IMR-90 (cell line): ENCODE results near the gene ADGRG7. TPM values are rescaled to one million over a fixed set of nuclear protein-coding genes. Genes with fewer than 3 reads are reported as not detected.

Experiments used
- ATAC-seq: fragments of 200-7000 bp; cut with Tn5 transposase; 2 replicates; pipeline ENCODE4 v1.9.1; 2020; ENCODE audit warnings: low read depth, mild to moderate bottlenecking, moderate library complexity
- BruUV-seq: library from RNA; stranded (reverse); fragments of 400-500 nt; replicated peaks from 2 replicates; lab custom pipeline; 2021; lab: Mats Ljungman, UMichigan
- CTCF ChIA-PET: fragments of 300-600 bp; formaldehyde crosslinking; extraction: SDS; loops from one replicate; lab custom pipeline; 2021; ENCODE audit warnings: antibody characterized with exemption; lab: Yijun Ruan, JAX
- POLR2A ChIA-PET: fragments of 300-600 bp; sonication (Branson Sonifier 250); formaldehyde crosslinking; loops from one replicate; lab custom pipeline; 2022; ENCODE audit warnings: antibody characterized with exemption; ENCODE audit not compliant: unreplicated experiment; lab: Charles Lee
- DNase-seq: peaks from one replicate; pipeline ENCODE4 v3.0.0; 2013
- H2AFZ ChIP-seq: replicated peaks from 2 replicates; pipeline ENCODE3; 2013; ENCODE audit warnings: low read length, mild to moderate bottlenecking; ENCODE audit not compliant: poor library complexity
- H2AK5ac ChIP-seq: 2 replicates; pipeline ENCODE4 v1.6.1; 2013; ENCODE audit warnings: low read depth, low read length, inconsistent platforms
- H2AK9ac ChIP-seq: replicated peaks from 2 replicates; pipeline ENCODE3; 2013; ENCODE audit warnings: mild to moderate bottlenecking, low read depth, low read length, moderate library complexity; ENCODE audit not compliant: poor library complexity
- H2BK120ac ChIP-seq: 2 replicates; pipeline ENCODE4 v1.6.1; 2013; ENCODE audit warnings: low read depth, low read length, inconsistent platforms
- H2BK15ac ChIP-seq: 3 replicates; pipeline ENCODE4 v1.6.1; 2013; ENCODE audit warnings: low read depth, low read length, inconsistent platforms
- H2BK20ac ChIP-seq: 2 replicates; pipeline ENCODE4 v1.6.1; 2013; ENCODE audit warnings: low read depth, mild to moderate bottlenecking, inconsistent platforms, low read length, moderate library complexity
- H2BK5ac ChIP-seq: 2 replicates; pipeline ENCODE4 v1.6.1; 2013; ENCODE audit warnings: mild to moderate bottlenecking, low read depth, low read length, inconsistent platforms; ENCODE audit not compliant: poor library complexity, severe bottlenecking
- H3K14ac ChIP-seq: replicated peaks from 2 replicates; pipeline ENCODE4 v1.6.1; 2013; ENCODE audit warnings: low read depth, low read length, inconsistent platforms
- H3K18ac ChIP-seq: 2 replicates; pipeline ENCODE4 v1.6.1; 2013; ENCODE audit warnings: low read depth, low read length, control low read depth
- H3K23ac ChIP-seq: 2 replicates; pipeline ENCODE4 v1.6.1; 2013; ENCODE audit warnings: low read depth, low read length, inconsistent platforms
- H3K27ac ChIP-seq: 2 replicates; pipeline ENCODE4 v1.5.1; 2013; ENCODE audit warnings: mild to moderate bottlenecking, control low read depth, low read length; ENCODE audit not compliant: insufficient read depth
- H3K27me3 ChIP-seq: 2 replicates; pipeline ENCODE4 v1.6.1; 2013; ENCODE audit warnings: low read length; ENCODE audit not compliant: control insufficient read depth, insufficient read depth
- H3K36me3 ChIP-seq: 2 replicates; pipeline ENCODE4 v1.6.1; 2013; ENCODE audit warnings: low read length, mixed read lengths; ENCODE audit not compliant: control insufficient read depth, insufficient read depth
- H3K4ac ChIP-seq: 2 replicates; pipeline ENCODE4 v1.6.1; 2013; ENCODE audit warnings: low read depth, low read length, inconsistent platforms
- H3K4me1 ChIP-seq: 2 replicates; pipeline ENCODE4 v1.6.1; 2013; ENCODE audit warnings: low read length, mixed read lengths; ENCODE audit not compliant: control insufficient read depth, insufficient read depth
- H3K4me2 ChIP-seq: 2 replicates; pipeline ENCODE4 v1.6.1; 2013; ENCODE audit warnings: low read depth, mild to moderate bottlenecking, control low read depth, low read length, moderate library complexity
- H3K4me3 ChIP-seq: 2 replicates; pipeline ENCODE4 v1.5.1; 2013; ENCODE audit warnings: low read depth, mild to moderate bottlenecking, control low read depth, low read length, moderate library complexity; ENCODE audit not compliant: insufficient read depth
- H3K56ac ChIP-seq: 2 replicates; pipeline ENCODE4 v1.6.1; 2013; ENCODE audit warnings: low read length, inconsistent platforms; ENCODE audit not compliant: insufficient read depth; ENCODE audit errors: extremely low read depth
- H3K79me1 ChIP-seq, 2 experiments: 2 replicates each; pipeline ENCODE4 v1.6.1; 2013; ENCODE audit warnings: low read length in 2 of 2, inconsistent platforms in 1 of 2, low read depth in 1 of 2
- H3K9ac ChIP-seq: 2 replicates; pipeline ENCODE4 v1.6.1; 2013; ENCODE audit warnings: low read depth, low read length, control low read depth
- H3K9me1 ChIP-seq: 2 replicates; pipeline ENCODE4 v1.6.1; 2013; ENCODE audit warnings: low read length, inconsistent platforms; ENCODE audit not compliant: insufficient read depth
- H3K9me3 ChIP-seq: 2 replicates; pipeline ENCODE4 v1.6.1; 2013; ENCODE audit warnings: low read length; ENCODE audit not compliant: control insufficient read depth, insufficient read depth
- H4K20me1 ChIP-seq: 2 replicates; pipeline ENCODE4 v1.6.1; 2013; ENCODE audit warnings: low read length, inconsistent platforms; ENCODE audit not compliant: insufficient read depth
- H4K5ac ChIP-seq: 2 replicates; pipeline ENCODE4 v1.6.1; 2013; ENCODE audit warnings: mild to moderate bottlenecking, low read depth, low read length, control low read depth
- H4K8ac ChIP-seq, 2 experiments: 2 replicates each; pipeline ENCODE4 v1.6.1; 2013; ENCODE audit warnings: low read depth in 2 of 2, low read length in 2 of 2, control low read depth in 1 of 2, inconsistent platforms in 1 of 2
- H4K91ac ChIP-seq: 2 replicates; pipeline ENCODE4 v1.6.1; 2013; ENCODE audit warnings: low read depth, low read length, inconsistent platforms; ENCODE audit not compliant: insufficient read depth
- BHLHE40 ChIP-seq: fragments of 150-350 bp; IDR thresholded peaks from 2 replicates; pipeline ENCODE4 v1.6.1; 2016; ENCODE audit warnings: mild to moderate bottlenecking, low read depth, low read length
- CEBPB ChIP-seq: IDR thresholded peaks from 2 replicates; pipeline ENCODE4 v1.6.1; 2012; ENCODE audit warnings: low read depth, low read length, improper control_type of control experiment
- CHD1 ChIP-seq: IDR thresholded peaks from 2 replicates; pipeline ENCODE4 v1.6.1; 2012; ENCODE audit warnings: low read depth, low read length, improper control_type of control experiment
- FOS ChIP-seq: fragments of 150-350 bp; IDR thresholded peaks from 2 replicates; pipeline ENCODE4 v1.6.1; 2016; ENCODE audit warnings: low read depth, low read length
- MAFK ChIP-seq: IDR thresholded peaks from 2 replicates; pipeline ENCODE4 v1.6.1; 2012; ENCODE audit warnings: low read depth, low read length, improper control_type of control experiment
- MAZ ChIP-seq: IDR thresholded peaks from 2 replicates; pipeline ENCODE4 v1.6.1; 2012; ENCODE audit warnings: low read depth, mild to moderate bottlenecking, low read length, improper control_type of control experiment, moderate library complexity, borderline replicate concordance
- MXI1 ChIP-seq: IDR thresholded peaks from 2 replicates; pipeline ENCODE4 v1.6.1; 2012; ENCODE audit warnings: low read depth, mild to moderate bottlenecking, low read length, moderate library complexity, borderline replicate concordance
- NFE2L2 ChIP-seq: fragments of 150-350 bp; IDR thresholded peaks from 2 replicates; pipeline ENCODE4 v1.6.1; 2016; ENCODE audit warnings: low read depth, mild to moderate bottlenecking, low read length
- POLR2A ChIP-seq: IDR thresholded peaks from 2 replicates; pipeline ENCODE4 v1.6.1; 2012; ENCODE audit warnings: mild to moderate bottlenecking, low read depth, low read length
- RAD21 ChIP-seq: IDR thresholded peaks from 2 replicates; pipeline ENCODE4 v1.6.1; 2012; ENCODE audit warnings: low read length, improper control_type of control experiment
- RCOR1 ChIP-seq: IDR thresholded peaks from 2 replicates; pipeline ENCODE4 v1.6.1; 2012; ENCODE audit warnings: mild to moderate bottlenecking, low read length, improper control_type of control experiment; ENCODE audit not compliant: insufficient replicate concordance
- RFX5 ChIP-seq: IDR thresholded peaks from 2 replicates; pipeline ENCODE4 v1.8.0; 2012; ENCODE audit warnings: low read depth, mild to moderate bottlenecking, low read length, moderate library complexity
- SMC3 ChIP-seq: fragments of 150-350 bp; IDR thresholded peaks from 2 replicates; pipeline ENCODE4 v1.6.1; 2016; ENCODE audit warnings: low read depth, mild to moderate bottlenecking, antibody characterized with exemption, low read length, moderate library complexity
- dilution Hi-C: fragments of 300-500 bp; cut with HindIII; formaldehyde crosslinking; loops from one replicate; pipeline ENCODE4 v1.14.3; 2018; ENCODE audit warnings: low sequenced_read_pairs; ENCODE audit not compliant: unreplicated experiment
- in situ Hi-C: fragments of 300-500 bp; cut with MboI; formaldehyde crosslinking; loops from 3 replicates; pipeline ENCODE4 v1.14.3; 2019; ENCODE audit warnings: low sequenced_read_pairs, inconsistent platforms, mixed read lengths
- intact Hi-C: fragments of 100-400 bp; cut with micrococcal nuclease; formaldehyde crosslinking; loops from 2 replicates; pipeline ENCODE4 v1.10.0; 2022
- polyA plus RNA-seq, 3 experiments: library from polyadenylated mRNA; depleted of rRNA; stranded (reverse); fragments of >200 nt; gene quantifications; 2 replicates each; pipeline ENCODE4 v1.2.3, GENCODE V29; 2012; ENCODE audit warnings: low replicate concordance in 1 of 3
- total RNA-seq: library from RNA; depleted of rRNA; stranded (reverse); fragments of >200 nt; gene quantifications from 2 replicates; pipeline ENCODE4 v1.2.3, GENCODE V29; 2012
- TF ChIP-seq, protein P1 (sequence below): fragments of 150-350 bp; IDR thresholded peaks from 2 replicates; pipeline ENCODE4 v1.6.1; 2016; ENCODE audit warnings: low read depth, mild to moderate bottlenecking, low read length, moderate library complexity, borderline replicate concordance
- TF ChIP-seq, protein P2 (sequence below): conservative IDR thresholded peaks from 2 replicates; pipeline ENCODE4 v1.5.1; 2012; ENCODE audit warnings: mild to moderate bottlenecking, low read depth, low read length, improper control_type of control experiment

Gene ADGRG7
- total and polyA plus RNA-seq, 2 of the 4 experiments (the other 2 are of a cell fraction) = not detected

DNA sequence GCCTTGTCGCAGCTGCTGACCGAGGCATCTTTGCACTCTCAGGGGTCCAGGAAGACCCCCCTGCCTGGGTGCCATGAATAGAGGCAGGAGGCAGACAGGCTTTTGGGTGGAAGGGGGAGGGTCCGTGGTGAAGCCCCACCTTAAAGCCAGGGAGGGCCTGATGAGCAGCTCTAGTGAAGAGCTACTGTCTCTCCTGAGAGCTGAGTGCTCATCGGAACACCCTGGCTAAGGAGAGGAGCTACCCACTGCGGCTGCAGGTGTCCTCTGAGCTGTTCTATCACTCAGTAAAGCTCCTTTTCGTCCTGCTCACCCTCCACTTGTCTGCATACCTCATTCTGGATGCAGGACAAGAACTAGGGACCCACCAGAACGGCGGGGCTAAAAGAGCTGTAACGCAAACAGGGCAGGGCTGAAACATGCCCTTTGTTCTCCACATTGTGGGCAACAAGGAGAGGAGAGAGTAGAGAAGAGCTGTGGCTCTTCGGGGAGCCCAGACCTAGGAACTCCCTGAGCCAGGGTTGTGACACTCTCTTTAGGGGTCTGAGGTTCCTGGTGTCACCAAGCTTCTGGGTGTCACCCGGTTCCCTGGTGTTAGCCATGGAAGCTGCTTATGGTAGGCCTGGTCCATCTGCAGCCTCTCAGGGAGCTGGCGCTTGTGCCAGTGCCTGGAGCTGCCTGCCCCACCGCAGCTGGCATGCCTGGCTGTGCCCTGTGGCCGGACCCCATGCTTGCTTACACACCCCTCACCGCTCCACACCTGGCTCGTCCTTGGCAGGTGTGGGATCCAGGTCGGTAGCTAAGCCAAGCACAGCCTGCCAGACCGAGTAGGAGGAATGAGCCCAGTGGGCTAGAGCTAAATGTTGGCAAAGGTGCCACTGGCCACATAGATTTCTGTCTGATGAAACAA lies 73.7 kb downstream of the ADGRG7 start (continued):
- TF ChIP-seq RAD21 = no peak

DNA sequence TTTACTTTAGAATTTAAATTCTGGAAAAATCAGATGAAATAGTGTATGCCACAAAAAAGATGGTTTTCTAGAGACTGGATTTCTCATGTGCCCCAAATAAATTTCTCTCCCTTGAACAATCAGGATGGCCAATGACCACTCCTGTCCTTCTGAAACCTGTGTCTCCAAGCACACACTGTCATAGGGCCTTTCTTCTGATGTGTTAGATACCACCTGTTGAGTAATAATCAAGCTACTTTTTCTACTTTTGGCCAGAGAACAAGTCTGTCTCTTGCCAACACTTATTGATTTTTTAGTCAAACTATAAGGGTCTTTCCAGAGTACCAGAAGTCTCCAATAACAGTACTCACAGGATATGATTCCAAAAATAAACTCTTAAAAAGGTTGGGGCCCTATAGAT lies 83.8 kb downstream of the ADGRG7 start:
- Histone ChIP-seq H3K9me1 (no peaks in the 10 kb centered on the region), H3K18ac (no peak overlapping the region), H3K4me3 (no peak overlapping the region), H3K4me1 (no peaks in the 10 kb centered on the region), H4K5ac (no peak overlapping the region), H2AFZ (no peak overlapping the region), H3K14ac (no peak overlapping the region), H2BK5ac (no peak overlapping the region), H3K4me2 (no peak overlapping the region), H4K91ac (no peak overlapping the region), H3K36me3 (no peaks in the 10 kb centered on the region), H3K27me3 (peaks cover 24% of the 10 kb centered on the region), H2BK15ac (no peak overlapping the region), H3K56ac (no peak overlapping the region), H3K4ac (no peak overlapping the region), H2AK5ac (no peak overlapping the region), H4K8ac (no peak overlapping the region), H2BK20ac (no peak overlapping the region), H3K79me1 (no peaks in the 10 kb centered on the region), H2BK120ac (no peak overlapping the region), H3K9ac (no peak overlapping the region), H3K23ac (no peak overlapping the region), H3K27ac (no peak overlapping the region), H4K20me1 (no peaks in the 10 kb centered on the region), H2AK9ac (no peak overlapping the region), H3K9me3 (0 out of 2 replicates have a peak, but pooled peaks cover 2% of the 10 kb centered on the region)
- intact Hi-C loops (no loop called here), dilution Hi-C loops (no loop called here), in situ Hi-C loops (no loop called here)
- ChIA-PET CTCF (no interaction called here), POLR2A (no interaction called here)
- ATAC-seq = no peak
- DNase-seq = no peak
- no TSS peak for BruUV-seq
- no peak for TF ChIP-seq SMC3
- TF ChIP-seq, protein P1, sequence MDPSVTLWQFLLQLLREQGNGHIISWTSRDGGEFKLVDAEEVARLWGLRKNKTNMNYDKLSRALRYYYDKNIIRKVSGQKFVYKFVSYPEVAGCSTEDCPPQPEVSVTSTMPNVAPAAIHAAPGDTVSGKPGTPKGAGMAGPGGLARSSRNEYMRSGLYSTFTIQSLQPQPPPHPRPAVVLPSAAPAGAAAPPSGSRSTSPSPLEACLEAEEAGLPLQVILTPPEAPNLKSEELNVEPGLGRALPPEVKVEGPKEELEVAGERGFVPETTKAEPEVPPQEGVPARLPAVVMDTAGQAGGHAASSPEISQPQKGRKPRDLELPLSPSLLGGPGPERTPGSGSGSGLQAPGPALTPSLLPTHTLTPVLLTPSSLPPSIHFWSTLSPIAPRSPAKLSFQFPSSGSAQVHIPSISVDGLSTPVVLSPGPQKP = no peak
- no peak for TF ChIP-seq MAZ
- TF ChIP-seq RFX5 = no peak
- no peak for TF ChIP-seq RCOR1
- TF ChIP-seq MAFK = no peak
- no peak for TF ChIP-seq NFE2L2
- no peak for TF ChIP-seq POLR2A
- TF ChIP-seq CEBPB = no peak
- no peak for TF ChIP-seq MXI1
- no peak for TF ChIP-seq RAD21
- no peak for TF ChIP-seq FOS
- no peak for TF ChIP-seq BHLHE40
- no peak for TF ChIP-seq CHD1
- TF ChIP-seq, protein P2, sequence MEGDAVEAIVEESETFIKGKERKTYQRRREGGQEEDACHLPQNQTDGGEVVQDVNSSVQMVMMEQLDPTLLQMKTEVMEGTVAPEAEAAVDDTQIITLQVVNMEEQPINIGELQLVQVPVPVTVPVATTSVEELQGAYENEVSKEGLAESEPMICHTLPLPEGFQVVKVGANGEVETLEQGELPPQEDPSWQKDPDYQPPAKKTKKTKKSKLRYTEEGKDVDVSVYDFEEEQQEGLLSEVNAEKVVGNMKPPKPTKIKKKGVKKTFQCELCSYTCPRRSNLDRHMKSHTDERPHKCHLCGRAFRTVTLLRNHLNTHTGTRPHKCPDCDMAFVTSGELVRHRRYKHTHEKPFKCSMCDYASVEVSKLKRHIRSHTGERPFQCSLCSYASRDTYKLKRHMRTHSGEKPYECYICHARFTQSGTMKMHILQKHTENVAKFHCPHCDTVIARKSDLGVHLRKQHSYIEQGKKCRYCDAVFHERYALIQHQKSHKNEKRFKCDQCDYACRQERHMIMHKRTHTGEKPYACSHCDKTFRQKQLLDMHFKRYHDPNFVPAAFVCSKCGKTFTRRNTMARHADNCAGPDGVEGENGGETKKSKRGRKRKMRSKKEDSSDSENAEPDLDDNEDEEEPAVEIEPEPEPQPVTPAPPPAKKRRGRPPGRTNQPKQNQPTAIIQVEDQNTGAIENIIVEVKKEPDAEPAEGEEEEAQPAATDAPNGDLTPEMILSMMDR = no peak
